ENCODE data around the gene SENP3. TPM values are rescaled to one million over a fixed set of nuclear protein-coding genes. Genes with fewer than 3 reads are reported as not detected.
A peak's percentile ranks its signal among the peaks of the same experiment; 100 is the strongest.

Gene SENP3
- 10 to 100 TPM; 26.4 to 59.5 (median 28.9) TPM for total RNA-seq
- 10 to 100 TPM; 29.1 to 65.5 TPM for polyA plus RNA-seq
- long read RNA-seq, donor 1, transcript SENP3-201 (11 exons, 2,611 nt) = major isoform, 9 of 28 reads
- long read RNA-seq, donor 1, partial matches to known transcripts = 14 of 28 reads
- long read RNA-seq, donor 1, other reads (novel, unspliced or antisense) = 2 of 28 reads
- long read RNA-seq, donor 2, partial matches to known transcripts = 1 of 1 reads
- long read RNA-seq, donor 2, other reads (novel, unspliced or antisense) = 0 of 1 reads
- long read RNA-seq, donor 3, transcript SENP3-201 (11 exons, 2,611 nt) = major isoform, 7 of 27 reads
- long read RNA-seq, donor 3, partial matches to known transcripts = 16 of 27 reads
- long read RNA-seq, donor 3, other reads (novel, unspliced or antisense) = 0 of 27 reads

- 0 to 1% (median 1%) methylated on average over 31 to 82 of the region's 82 CpGs for WGBS, 4 donors
- Histone ChIP-seq H3K4me1 (peaks cover 11 to 75% (median 57%) of the 10 kb centered on the region in 12 donors), H3K36me3 (peaks cover 0 to 38% (median 36%) of the 10 kb centered on the region in 9 donors), H3K27ac (peak within 1 kb of the TSS; percentile 80 to 98 (median 94)), H3K27me3 (no peaks in the 10 kb centered on the region), H3K9me3 (no peaks in the 10 kb centered on the region), H3K4me3 (peak within 1 kb of the TSS; percentile 58 to 98 (median 93))
- DNase-seq = peak; percentile 92 to 96 (median 93)
- intact Hi-C loops (cut with DNase I) = loop anchor here (1.0 to 10.0 kb wide), 12 partner anchors 11 to 209 kb away; partner anchors contain the start of genes KCTD11 (in 3 of the 10), FGF11 (in 2 of the 10), TMEM102 (in 2 of the 10) and TMEM95 (in 2 of the 10)
- ATAC-seq = peak; percentile 55 to 87 (median 80)
- TF ChIP-seq, protein P1, sequence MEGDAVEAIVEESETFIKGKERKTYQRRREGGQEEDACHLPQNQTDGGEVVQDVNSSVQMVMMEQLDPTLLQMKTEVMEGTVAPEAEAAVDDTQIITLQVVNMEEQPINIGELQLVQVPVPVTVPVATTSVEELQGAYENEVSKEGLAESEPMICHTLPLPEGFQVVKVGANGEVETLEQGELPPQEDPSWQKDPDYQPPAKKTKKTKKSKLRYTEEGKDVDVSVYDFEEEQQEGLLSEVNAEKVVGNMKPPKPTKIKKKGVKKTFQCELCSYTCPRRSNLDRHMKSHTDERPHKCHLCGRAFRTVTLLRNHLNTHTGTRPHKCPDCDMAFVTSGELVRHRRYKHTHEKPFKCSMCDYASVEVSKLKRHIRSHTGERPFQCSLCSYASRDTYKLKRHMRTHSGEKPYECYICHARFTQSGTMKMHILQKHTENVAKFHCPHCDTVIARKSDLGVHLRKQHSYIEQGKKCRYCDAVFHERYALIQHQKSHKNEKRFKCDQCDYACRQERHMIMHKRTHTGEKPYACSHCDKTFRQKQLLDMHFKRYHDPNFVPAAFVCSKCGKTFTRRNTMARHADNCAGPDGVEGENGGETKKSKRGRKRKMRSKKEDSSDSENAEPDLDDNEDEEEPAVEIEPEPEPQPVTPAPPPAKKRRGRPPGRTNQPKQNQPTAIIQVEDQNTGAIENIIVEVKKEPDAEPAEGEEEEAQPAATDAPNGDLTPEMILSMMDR (IDR thresholded peaks at IDR 0.05) = no peak
- TF ChIP-seq POLR2A (IDR thresholded peaks at IDR 0.05) = peak in 1 of 2 donors; percentile 61
Measured at GRCh38 chr17:7561589-7562207, at the start of gene SENP3. Gene SENP3 (plus strand): TSS chr17:7561919. CDS start chr17:7563077, 1,158 bp downstream.

DNA sequence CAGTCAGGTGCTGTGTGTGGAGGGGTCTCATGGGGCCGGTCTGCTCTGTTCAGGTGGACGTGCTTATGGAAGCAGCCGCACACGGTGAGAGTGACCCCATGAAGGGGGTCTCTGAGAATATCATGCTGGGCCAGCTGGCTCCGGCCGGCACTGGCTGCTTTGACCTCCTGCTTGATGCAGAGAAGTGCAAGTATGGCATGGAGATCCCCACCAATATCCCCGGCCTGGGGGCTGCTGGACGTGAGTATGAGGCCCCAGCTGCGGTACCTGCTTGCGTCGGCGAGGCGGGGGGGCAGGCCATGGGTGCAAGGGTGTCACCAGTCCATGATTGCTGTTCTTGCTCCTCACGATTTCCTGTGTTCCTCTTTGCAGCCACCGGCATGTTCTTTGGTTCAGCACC, 49.6 kb upstream of the SENP3 start:
- Histone ChIP-seq H3K27ac (no peak overlapping the region), H3K4me3 (no peak overlapping the region), H3K9me3 (no peaks in the 10 kb centered on the region), H3K36me3 (peaks cover 5 to 78% (median 74%) of the 10 kb centered on the region in 9 donors), H3K27me3 (no peaks in the 10 kb centered on the region), H3K4me1 (peaks cover 0 to 15% (median 0%) of the 10 kb centered on the region in 12 donors)
- TF ChIP-seq POLR2A (IDR thresholded peaks at IDR 0.05) = no peak
- TF ChIP-seq, protein P1 (IDR thresholded peaks at IDR 0.05) = no peak
- WGBS, 4 donors = 84 to 97% (median 90%) methylated on average over 13 to 15 of the region's 15 CpGs
- no peak for ATAC-seq
- DNase-seq = no peak
- intact Hi-C loops (cut with DNase I) = loop anchor here in 4 of 10 donors (5.0 to 10.0 kb wide), 3 partner anchors 45 to 157 kb away; partner anchors contain the start of genes SENP3 (in 2 of the 4), KCTD11 (in 1 of the 4), TMEM95 (in 1 of the 4) and TNFSF13 (in 1 of the 4)

GRCh38 chr17:7512824-7513540, 48.7 kb upstream of the SENP3 start:
- H3K4me1 ChIP-seq = peaks cover 0 to 15% (median 0%) of the 10 kb centered on the region in 12 donors
- TF ChIP-seq, protein P1 (IDR thresholded peaks at IDR 0.05) = no peak
- no peak for TF ChIP-seq POLR2A (IDR thresholded peaks at IDR 0.05)
- no peak overlapping the region for H3K27ac ChIP-seq
- H3K36me3 ChIP-seq = peaks cover 5 to 69% (median 66%) of the 10 kb centered on the region in 9 donors
- no peak overlapping the region for H3K4me3 ChIP-seq
- WGBS, 4 donors = 87 to 90% (median 90%) methylated on average over 20 of the region's 20 CpGs
- intact Hi-C loops (cut with DNase I) = loop anchor here in 4 of 10 donors (5.0 to 10.0 kb wide), 3 partner anchors 44 to 158 kb away; partner anchors contain the start of genes SENP3 (in 2 of the 4), KCTD11 (in 1 of the 4), TMEM95 (in 1 of the 4) and TNFSF13 (in 1 of the 4)
- H3K27me3 ChIP-seq = no peaks in the 10 kb centered on the region
- no peaks in the 10 kb centered on the region for H3K9me3 ChIP-seq
- DNase-seq = no peak
- no peak for ATAC-seq

Measured in heart left ventricle (tissue), 16 donors.